K562 (cell line): ENCODE data around the gene NUP188. TPM values are rescaled to one million over a fixed set of nuclear protein-coding genes. Genes with fewer than 3 reads are reported as not detected.

ENCODE experiments used
- CBX8 ChIP-seq: fragments of 200-600 bp; sonication (generic); IDR thresholded peaks from 2 replicates; pipeline ENCODE4 v1.6.1; 2012; ENCODE audit warnings: borderline replicate concordance, mixed run types, low read depth, mild to moderate bottlenecking, moderate library complexity, mixed read lengths, low read length, control low read depth, inconsistent platforms; ENCODE audit not compliant: poor library complexity, severe bottlenecking; ENCODE audit errors: extremely low read depth
- EP300 ChIP-seq: IDR thresholded peaks from 2 replicates; pipeline ENCODE4 v1.6.1; 2012; ENCODE audit warnings: low read length, improper control_type of control experiment
- FOXA3 ChIP-seq, 2 experiments: fragments of 450-650 bp in 1 of 2; sonication (generic) in 1 of 2; formaldehyde crosslinking; IDR thresholded peaks in 1 of 2; conservative IDR thresholded peaks in 1 of 2; 2 replicates each; pipeline versions ENCODE4 v1.4.0 to v1.8.0; 2020 to 2022; ENCODE audit warnings: mild to moderate bottlenecking in 2 of 2, missing genetic modification reagents in 1 of 2
- MXI1 ChIP-seq: IDR thresholded peaks from 2 replicates; pipeline ENCODE4 v1.6.1; 2011; ENCODE audit warnings: low read depth, mild to moderate bottlenecking, improper control_type of control experiment, low read length
- OTX1 ChIP-seq: fragments of 450-650 bp; formaldehyde crosslinking; IDR thresholded peaks from 2 replicates; pipeline ENCODE4 v1.4.0; 2022; ENCODE audit warnings: mild to moderate bottlenecking
- PRMT5 ChIP-seq: sonication (generic); formaldehyde crosslinking; IDR thresholded peaks from 2 replicates; pipeline ENCODE4 v1.5.0; 2020; ENCODE audit warnings: missing genetic modification reagents
- RAD51 ChIP-seq: fragments of 450-650 bp; IDR thresholded peaks from 2 replicates; pipeline ENCODE4 v1.7.1; 2016; ENCODE audit warnings: low read depth, mild to moderate bottlenecking, borderline replicate concordance
- RBM39 ChIP-seq: fragments of 200-400 bp; formaldehyde crosslinking; optimal IDR thresholded peaks from 2 replicates; pipeline ENCODE3; 2018; ENCODE audit warnings: low read depth, low read length
- STAG1 ChIP-seq: sonication (generic); formaldehyde crosslinking; IDR thresholded peaks from 2 replicates; pipeline ENCODE4 v1.5.0; 2020; ENCODE audit warnings: missing genetic modification reagents, borderline replicate concordance
- STAT5A ChIP-seq: IDR thresholded peaks from 2 replicates; pipeline ENCODE4 v1.6.1; 2012; ENCODE audit warnings: low read length, inconsistent platforms, borderline replicate concordance
- STAT5B ChIP-seq: fragments of 250-450 bp; sonication (Bioruptor Pico); IDR thresholded peaks from 2 replicates; pipeline ENCODE4 v1.8.0; 2021; ENCODE audit warnings: mild to moderate bottlenecking, inconsistent platforms
- polyA plus RNA-seq, 8 experiments: library from polyadenylated mRNA; depleted of rRNA in 4 of 8; stranded (reverse) in 5 of 8; unstranded in 3 of 8; fragments of >200 nt; fragmentation: Nextera tagmentation in 2 of 8; fragmentation: Illumina TruSeq in 1 of 8; extraction: Ambion mirVana in 2 of 8; extraction: Trizol in 1 of 8; gene quantifications; 2 replicates each; pipeline versions ENCODE4 v1.2.1 to v1.2.3, GENCODE V29; 2011 to 2014; ENCODE audit warnings: inconsistent platforms in 1 of 8, missing spikeins in 1 of 8
- total RNA-seq, 7 experiments: library from RNA; depleted of rRNA in 6 of 7; stranded (reverse); fragments of >200 nt in 6 of 7; fragmentation: Illumina TruSeq in 2 of 7; extraction: Trizol in 2 of 7; gene quantifications; 2 replicates each; pipeline versions ENCODE4 v1.2.1 to v1.2.3, GENCODE V29; 2011 to 2021; ENCODE audit warnings: low replicate concordance in 1 of 7
- TF ChIP-seq, protein P1 (sequence below): sonication (generic); formaldehyde crosslinking; IDR thresholded peaks from 2 replicates; pipeline ENCODE4 v1.8.0; 2022; ENCODE audit warnings: mild to moderate bottlenecking, missing genetic modification reagents
- TF ChIP-seq, protein P2 (sequence below): fragments of 250-450 bp; sonication (Bioruptor Pico); IDR thresholded peaks from 2 replicates; pipeline ENCODE4 v1.5.0; 2020; ENCODE audit warnings: mild to moderate bottlenecking
- TF ChIP-seq, protein P3 (sequence below): fragments of 450-650 bp; formaldehyde crosslinking; conservative IDR thresholded peaks from 2 replicates; pipeline ENCODE4 v1.4.0; 2022; ENCODE audit warnings: mild to moderate bottlenecking, missing genetic modification characterization
- TF ChIP-seq, protein P4 (sequence below), 2 experiments: fragments of 450-650 bp; IDR thresholded peaks; 2 replicates each; pipeline ENCODE4 v1.6.1; 2018; ENCODE audit warnings: mild to moderate bottlenecking in 2 of 2, low read depth in 1 of 2; ENCODE audit not compliant: partially characterized antibody in 2 of 2

The NUP188 gene
- total and polyA plus RNA-seq, 9 of the 15 experiments (the other 6 are each of a cell fraction or from before 2014, with no cell fraction given): 11.7 to 135 (median 70.6) TPM

DNA sequence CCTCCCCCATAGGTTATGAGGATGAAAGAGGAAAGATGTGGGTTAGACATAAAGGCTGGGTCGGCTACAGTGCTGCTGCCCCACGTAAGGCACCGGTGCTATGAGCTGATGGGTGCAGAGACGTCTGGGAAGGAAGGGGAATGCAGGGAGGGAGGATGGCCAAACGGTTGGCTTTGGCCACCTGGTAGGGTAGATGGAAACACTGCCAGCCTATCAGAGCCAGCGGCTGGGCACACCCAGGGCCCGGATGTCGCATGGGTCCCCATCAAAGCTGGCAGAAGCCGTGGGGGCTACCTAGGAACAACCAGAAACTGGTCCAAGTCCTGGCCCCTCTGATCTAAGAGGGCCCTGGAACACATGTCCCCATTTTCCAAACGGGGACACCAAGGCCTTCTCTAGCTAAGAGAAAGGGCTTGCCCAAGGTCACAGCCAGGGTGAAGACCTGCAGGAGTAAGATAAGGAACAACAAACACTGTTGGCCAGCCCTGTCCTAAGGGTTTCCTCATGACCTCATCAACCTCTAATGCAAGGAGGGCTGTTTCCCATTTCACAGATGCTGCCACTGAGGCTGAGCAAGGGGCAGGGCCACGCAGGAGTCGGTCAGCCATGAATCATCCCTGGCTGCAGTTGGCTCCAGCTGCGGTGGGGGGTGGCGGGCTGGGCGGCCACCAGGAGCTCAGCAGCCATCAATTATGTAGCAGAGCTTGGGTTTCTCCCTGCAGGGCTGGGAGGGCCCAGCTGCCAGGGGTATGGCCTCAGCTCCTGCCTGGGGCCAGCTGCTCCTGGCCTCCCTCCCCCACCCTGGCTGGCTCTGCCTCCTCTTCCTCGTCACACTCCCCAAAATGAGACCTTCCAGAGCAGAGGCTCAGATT, 75.8 kb downstream of the NUP188 start (continued):
- TF ChIP-seq, protein P1, sequence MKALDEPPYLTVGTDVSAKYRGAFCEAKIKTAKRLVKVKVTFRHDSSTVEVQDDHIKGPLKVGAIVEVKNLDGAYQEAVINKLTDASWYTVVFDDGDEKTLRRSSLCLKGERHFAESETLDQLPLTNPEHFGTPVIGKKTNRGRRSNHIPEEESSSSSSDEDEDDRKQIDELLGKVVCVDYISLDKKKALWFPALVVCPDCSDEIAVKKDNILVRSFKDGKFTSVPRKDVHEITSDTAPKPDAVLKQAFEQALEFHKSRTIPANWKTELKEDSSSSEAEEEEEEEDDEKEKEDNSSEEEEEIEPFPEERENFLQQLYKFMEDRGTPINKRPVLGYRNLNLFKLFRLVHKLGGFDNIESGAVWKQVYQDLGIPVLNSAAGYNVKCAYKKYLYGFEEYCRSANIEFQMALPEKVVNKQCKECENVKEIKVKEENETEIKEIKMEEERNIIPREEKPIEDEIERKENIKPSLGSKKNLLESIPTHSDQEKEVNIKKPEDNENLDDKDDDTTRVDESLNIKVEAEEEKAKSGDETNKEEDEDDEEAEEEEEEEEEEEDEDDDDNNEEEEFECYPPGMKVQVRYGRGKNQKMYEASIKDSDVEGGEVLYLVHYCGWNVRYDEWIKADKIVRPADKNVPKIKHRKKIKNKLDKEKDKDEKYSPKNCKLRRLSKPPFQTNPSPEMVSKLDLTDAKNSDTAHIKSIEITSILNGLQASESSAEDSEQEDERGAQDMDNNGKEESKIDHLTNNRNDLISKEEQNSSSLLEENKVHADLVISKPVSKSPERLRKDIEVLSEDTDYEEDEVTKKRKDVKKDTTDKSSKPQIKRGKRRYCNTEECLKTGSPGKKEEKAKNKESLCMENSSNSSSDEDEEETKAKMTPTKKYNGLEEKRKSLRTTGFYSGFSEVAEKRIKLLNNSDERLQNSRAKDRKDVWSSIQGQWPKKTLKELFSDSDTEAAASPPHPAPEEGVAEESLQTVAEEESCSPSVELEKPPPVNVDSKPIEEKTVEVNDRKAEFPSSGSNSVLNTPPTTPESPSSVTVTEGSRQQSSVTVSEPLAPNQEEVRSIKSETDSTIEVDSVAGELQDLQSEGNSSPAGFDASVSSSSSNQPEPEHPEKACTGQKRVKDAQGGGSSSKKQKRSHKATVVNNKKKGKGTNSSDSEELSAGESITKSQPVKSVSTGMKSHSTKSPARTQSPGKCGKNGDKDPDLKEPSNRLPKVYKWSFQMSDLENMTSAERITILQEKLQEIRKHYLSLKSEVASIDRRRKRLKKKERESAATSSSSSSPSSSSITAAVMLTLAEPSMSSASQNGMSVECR (CRISPR knock-in tag): peak; percentile 59; the same call in 1 of the 2 replicates
- TF ChIP-seq OTX1 (CRISPR knock-in tag) (no peak), EP300 (peak; percentile 79), FOXA3 (CRISPR knock-in tag; conservative IDR thresholded peaks at IDR 0.05 in 1 of 2, IDR thresholded peaks at IDR 0.05 in 1 of 2) (no peak), STAG1 (CRISPR knock-in tag) (no peak), RBM39 (peak; percentile 70), MXI1 (no peak), PRMT5 (CRISPR knock-in tag) (no peak), STAT5A (no peak), RAD51 (no peak; the same call in 1 of the 2 replicates), STAT5B (CRISPR knock-in tag) (no peak), CBX8 (no peak)
- TF ChIP-seq, protein P2, sequence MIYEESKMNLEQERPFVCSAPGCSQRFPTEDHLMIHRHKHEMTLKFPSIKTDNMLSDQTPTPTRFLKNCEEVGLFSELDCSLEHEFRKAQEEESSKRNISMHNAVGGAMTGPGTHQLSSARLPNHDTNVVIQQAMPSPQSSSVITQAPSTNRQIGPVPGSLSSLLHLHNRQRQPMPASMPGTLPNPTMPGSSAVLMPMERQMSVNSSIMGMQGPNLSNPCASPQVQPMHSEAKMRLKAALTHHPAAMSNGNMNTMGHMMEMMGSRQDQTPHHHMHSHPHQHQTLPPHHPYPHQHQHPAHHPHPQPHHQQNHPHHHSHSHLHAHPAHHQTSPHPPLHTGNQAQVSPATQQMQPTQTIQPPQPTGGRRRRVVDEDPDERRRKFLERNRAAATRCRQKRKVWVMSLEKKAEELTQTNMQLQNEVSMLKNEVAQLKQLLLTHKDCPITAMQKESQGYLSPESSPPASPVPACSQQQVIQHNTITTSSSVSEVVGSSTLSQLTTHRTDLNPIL (CRISPR knock-in tag): no peak
- TF ChIP-seq, protein P3, sequence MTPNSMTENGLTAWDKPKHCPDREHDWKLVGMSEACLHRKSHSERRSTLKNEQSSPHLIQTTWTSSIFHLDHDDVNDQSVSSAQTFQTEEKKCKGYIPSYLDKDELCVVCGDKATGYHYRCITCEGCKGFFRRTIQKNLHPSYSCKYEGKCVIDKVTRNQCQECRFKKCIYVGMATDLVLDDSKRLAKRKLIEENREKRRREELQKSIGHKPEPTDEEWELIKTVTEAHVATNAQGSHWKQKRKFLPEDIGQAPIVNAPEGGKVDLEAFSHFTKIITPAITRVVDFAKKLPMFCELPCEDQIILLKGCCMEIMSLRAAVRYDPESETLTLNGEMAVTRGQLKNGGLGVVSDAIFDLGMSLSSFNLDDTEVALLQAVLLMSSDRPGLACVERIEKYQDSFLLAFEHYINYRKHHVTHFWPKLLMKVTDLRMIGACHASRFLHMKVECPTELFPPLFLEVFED (CRISPR knock-in tag): no peak
- TF ChIP-seq, protein P4, sequence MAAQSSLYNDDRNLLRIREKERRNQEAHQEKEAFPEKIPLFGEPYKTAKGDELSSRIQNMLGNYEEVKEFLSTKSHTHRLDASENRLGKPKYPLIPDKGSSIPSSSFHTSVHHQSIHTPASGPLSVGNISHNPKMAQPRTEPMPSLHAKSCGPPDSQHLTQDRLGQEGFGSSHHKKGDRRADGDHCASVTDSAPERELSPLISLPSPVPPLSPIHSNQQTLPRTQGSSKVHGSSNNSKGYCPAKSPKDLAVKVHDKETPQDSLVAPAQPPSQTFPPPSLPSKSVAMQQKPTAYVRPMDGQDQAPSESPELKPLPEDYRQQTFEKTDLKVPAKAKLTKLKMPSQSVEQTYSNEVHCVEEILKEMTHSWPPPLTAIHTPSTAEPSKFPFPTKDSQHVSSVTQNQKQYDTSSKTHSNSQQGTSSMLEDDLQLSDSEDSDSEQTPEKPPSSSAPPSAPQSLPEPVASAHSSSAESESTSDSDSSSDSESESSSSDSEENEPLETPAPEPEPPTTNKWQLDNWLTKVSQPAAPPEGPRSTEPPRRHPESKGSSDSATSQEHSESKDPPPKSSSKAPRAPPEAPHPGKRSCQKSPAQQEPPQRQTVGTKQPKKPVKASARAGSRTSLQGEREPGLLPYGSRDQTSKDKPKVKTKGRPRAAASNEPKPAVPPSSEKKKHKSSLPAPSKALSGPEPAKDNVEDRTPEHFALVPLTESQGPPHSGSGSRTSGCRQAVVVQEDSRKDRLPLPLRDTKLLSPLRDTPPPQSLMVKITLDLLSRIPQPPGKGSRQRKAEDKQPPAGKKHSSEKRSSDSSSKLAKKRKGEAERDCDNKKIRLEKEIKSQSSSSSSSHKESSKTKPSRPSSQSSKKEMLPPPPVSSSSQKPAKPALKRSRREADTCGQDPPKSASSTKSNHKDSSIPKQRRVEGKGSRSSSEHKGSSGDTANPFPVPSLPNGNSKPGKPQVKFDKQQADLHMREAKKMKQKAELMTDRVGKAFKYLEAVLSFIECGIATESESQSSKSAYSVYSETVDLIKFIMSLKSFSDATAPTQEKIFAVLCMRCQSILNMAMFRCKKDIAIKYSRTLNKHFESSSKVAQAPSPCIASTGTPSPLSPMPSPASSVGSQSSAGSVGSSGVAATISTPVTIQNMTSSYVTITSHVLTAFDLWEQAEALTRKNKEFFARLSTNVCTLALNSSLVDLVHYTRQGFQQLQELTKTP (IDR thresholded peaks at IDR 0.05; ENCODE audit: low read depth in 1 of 2, partially characterized antibody in 2 of 2): peak in 1 of 2 experiments; percentile 32
